Psoas muscle (tissue), 8 donors: ENCODE data around the gene LCN15. TPM values are rescaled to one million over a fixed set of nuclear protein-coding genes. Genes with fewer than 3 reads are reported as not detected.
A peak's percentile ranks its signal among the peaks of the same experiment; 100 is the strongest.

ENCODE experiments used
- ATAC-seq, 4 donors: fragments of 200-7000 bp; cut with Tn5 transposase; one replicate each; pipeline ENCODE4 v1.9.1; 2020; ENCODE audit warnings: moderate library complexity in 3 of 4, mild to moderate bottlenecking in 2 of 4
- DNase-seq, 2 donors: peaks; one replicate each; pipeline ENCODE4 v3.0.0-alpha.2; 2020
- H3K27ac ChIP-seq: fragments of 200-600 bp; one replicate; pipeline ENCODE4 v1.8.0; 2022
- H3K27me3 ChIP-seq, 3 donors: fragments of 200-600 bp in 1 of 3; one replicate each; pipeline versions ENCODE4 v1.6.1 to v1.8.0; 2013 to 2022; ENCODE audit warnings: low read length in 2 of 3, mild to moderate bottlenecking in 2 of 3, moderate library complexity in 1 of 3; ENCODE audit not compliant: insufficient read depth in 3 of 3
- H3K36me3 ChIP-seq, 2 donors: fragments of 200-600 bp in 1 of 2; one replicate each; pipeline versions ENCODE4 v1.6.1 to v1.8.0; 2013 to 2022; ENCODE audit warnings: low read depth in 1 of 2, mild to moderate bottlenecking in 1 of 2, moderate library complexity in 1 of 2; ENCODE audit not compliant: insufficient read depth in 1 of 2
- H3K4me1 ChIP-seq: fragments of 200-600 bp; one replicate; pipeline ENCODE4 v1.8.0; 2022
- H3K4me3 ChIP-seq: fragments of 200-600 bp; one replicate; pipeline ENCODE4 v1.8.0; 2022; ENCODE audit warnings: mild to moderate bottlenecking
- H3K9me3 ChIP-seq: fragments of 200-600 bp; one replicate; pipeline ENCODE4 v1.8.0; 2022
- WGBS, 3 donors: extraction: QIAGEN DNeasy Blood & Tissue Kit; methylation state at CpG; one replicate each; pipeline versions ENCODE4 v1.1.6 to v1.1.7; 2013; 5-methylcytosine and 5-hydroxymethylcytosine counted together
- intact Hi-C, 2 donors: fragments of 100-400 bp; cut with DNase I; formaldehyde crosslinking; loops; one replicate each; pipeline versions ENCODE4 v1.11.0 to v1.14.2; 2022
- polyA plus RNA-seq, 3 donors: library from polyadenylated mRNA; stranded (reverse); fragments of 200-250 nt; gene quantifications; one replicate each; pipeline ENCODE4 v1.2.3, GENCODE V29; 2013
- total RNA-seq, 4 donors: library from RNA; stranded (reverse); fragmentation: NEBNext Ultra II Directional in 2 of 4; extraction: Animal tissue kit (Norgen Biotek cat#: 25700) in 2 of 4; gene quantifications; one replicate each; pipeline versions ENCODE4 v1.2.1 to v1.2.4, GENCODE V29; 2021 to 2023
- TF ChIP-seq, protein P1 (sequence below): fragments of 200-600 bp; IDR thresholded peaks from one replicate; pipeline ENCODE4 v1.8.0; 2022; ENCODE audit warnings: antibody characterized with exemption
- donor health status: healthy with polysubstance abuse.
- donor health status: DM: no; HTN: no; CAD: no; lungs with moderate emphysema.
- donor health status: Bipolar disorder and iron deficiency.
- donor health status: healthy.
- donor health status: DM: yes; HTN: yes; CAD: no.
- donor health status: DM: no; HTN: no; CAD: no.
- donor health status: DM: no; HTN: no; CAD: no.
- donor health status: DM: yes; HTN: yes; CAD: no.

Gene LCN15
- total and polyA plus RNA-seq, 7 donors, result 0.14 to 1.4 (median 0.22) TPM; not detected in 4

DNA sequence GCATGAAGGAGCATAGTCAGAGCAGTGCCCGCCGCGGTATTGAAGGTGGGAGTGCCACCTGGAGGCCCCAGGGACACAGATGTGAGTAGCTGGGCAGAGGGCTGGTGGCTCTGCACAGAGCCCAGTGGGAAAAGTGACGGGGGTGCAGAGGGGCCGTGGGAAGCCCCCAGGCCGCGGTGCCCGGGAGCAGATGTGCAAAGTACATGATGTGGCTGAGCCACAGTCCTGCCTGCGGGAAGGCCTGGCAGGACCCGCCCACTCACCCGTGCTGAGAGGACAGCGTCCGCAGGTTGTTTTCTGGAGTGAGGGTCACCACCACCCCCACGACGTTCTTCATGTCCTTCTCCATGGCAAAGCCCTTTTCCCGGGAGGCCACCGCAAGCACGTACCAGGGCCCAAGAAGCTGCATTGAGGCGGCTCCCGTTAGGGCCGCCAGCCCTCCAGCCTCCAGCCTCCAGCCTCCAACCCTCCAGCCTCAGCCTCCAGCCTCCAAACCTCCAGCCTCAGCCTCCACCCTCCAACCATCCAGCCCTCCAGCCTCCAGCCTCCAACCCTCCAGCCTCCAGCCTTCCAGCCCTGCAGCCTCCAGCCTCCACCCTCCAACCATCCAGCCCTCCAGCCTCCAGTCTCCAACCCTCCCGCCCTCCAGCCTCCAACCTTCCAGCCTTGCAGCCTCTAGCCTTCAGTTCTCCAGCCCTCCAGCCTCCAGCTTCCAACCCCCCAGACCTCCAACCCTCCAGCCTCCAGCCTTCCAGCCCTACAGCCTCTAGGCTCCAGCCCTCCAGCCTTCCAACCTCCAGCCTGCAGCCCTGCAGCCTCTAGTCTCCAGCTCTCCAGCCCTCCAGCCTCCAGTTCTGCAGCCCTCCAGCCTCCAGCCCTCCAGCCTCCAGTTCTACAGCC is 16.9 kb downstream of the LCN15 start:
- ATAC-seq (no peak), DNase-seq (no peak)
- Histone ChIP-seq H3K4me1 (no peaks in the 10 kb centered on the region), H3K36me3 (no peaks in the 10 kb centered on the region), H3K27ac (no peak overlapping the region), H3K27me3 (peaks cover 0 to 21% (median 12%) of the 10 kb centered on the region in 3 donors), H3K4me3 (no peak overlapping the region), H3K9me3 (no peaks in the 10 kb centered on the region)
- TF ChIP-seq, protein P1, sequence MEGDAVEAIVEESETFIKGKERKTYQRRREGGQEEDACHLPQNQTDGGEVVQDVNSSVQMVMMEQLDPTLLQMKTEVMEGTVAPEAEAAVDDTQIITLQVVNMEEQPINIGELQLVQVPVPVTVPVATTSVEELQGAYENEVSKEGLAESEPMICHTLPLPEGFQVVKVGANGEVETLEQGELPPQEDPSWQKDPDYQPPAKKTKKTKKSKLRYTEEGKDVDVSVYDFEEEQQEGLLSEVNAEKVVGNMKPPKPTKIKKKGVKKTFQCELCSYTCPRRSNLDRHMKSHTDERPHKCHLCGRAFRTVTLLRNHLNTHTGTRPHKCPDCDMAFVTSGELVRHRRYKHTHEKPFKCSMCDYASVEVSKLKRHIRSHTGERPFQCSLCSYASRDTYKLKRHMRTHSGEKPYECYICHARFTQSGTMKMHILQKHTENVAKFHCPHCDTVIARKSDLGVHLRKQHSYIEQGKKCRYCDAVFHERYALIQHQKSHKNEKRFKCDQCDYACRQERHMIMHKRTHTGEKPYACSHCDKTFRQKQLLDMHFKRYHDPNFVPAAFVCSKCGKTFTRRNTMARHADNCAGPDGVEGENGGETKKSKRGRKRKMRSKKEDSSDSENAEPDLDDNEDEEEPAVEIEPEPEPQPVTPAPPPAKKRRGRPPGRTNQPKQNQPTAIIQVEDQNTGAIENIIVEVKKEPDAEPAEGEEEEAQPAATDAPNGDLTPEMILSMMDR, result no peak
- 84 to 90% (median 86%) methylated on average over 21 to 22 of the region's 22 CpGs for WGBS, 3 donors
- intact Hi-C loops, result no loop called here

DNA sequence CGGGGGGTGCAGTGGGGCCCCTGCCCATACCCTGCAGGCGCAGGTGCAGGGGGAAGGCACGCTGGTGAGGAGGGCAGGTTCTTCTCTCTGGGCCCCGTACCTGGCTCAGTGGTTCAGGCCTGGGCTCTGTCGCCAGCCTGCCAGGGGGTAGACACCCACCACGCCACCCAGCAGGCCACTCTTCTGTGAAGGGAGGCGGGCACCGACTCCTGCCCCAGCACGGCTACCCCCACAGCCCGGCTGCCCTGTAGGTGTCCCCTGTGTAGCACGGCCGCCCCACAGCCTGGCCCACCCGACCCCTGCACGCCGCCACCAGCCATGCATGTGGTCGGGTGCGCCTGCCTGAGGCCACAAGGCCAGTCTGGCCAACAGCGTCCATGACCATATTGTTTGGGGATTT is 17.7 kb downstream of the LCN15 start:
- Histone ChIP-seq H3K4me1 (no peaks in the 10 kb centered on the region), H3K27ac (no peak overlapping the region), H3K36me3 (no peaks in the 10 kb centered on the region), H3K27me3 (peaks cover 0 to 29% (median 12%) of the 10 kb centered on the region in 3 donors), H3K9me3 (no peaks in the 10 kb centered on the region), H3K4me3 (no peak overlapping the region)
- TF ChIP-seq, protein P1, result no peak
- no peak for ATAC-seq
- 88 to 92% (median 89%) methylated on average over 17 to 18 of the region's 18 CpGs for WGBS, 3 donors
- intact Hi-C loops, result no loop called here
- peak in 1 of 2 donors; percentile 15 for DNase-seq

DNA sequence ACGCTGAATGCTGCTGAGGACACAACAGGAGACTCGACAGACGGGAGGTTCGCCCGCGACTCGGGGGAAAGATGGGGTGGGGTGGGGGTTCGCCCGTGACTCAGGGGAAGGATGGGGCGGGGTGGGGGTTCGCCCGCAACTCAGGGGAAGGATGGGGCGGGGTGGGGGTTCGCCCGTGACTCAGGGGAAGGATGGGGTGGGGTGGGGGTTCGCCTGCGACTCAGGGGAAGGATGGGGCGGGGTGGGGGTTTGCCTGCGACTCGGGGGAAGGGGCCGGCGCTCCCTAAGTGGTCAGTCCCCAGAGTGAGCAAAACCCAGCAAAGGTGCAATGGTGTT is 18.2 kb downstream of the LCN15 start:
- H3K4me3 ChIP-seq, result no peak overlapping the region
- DNase-seq, result no peak

DNA sequence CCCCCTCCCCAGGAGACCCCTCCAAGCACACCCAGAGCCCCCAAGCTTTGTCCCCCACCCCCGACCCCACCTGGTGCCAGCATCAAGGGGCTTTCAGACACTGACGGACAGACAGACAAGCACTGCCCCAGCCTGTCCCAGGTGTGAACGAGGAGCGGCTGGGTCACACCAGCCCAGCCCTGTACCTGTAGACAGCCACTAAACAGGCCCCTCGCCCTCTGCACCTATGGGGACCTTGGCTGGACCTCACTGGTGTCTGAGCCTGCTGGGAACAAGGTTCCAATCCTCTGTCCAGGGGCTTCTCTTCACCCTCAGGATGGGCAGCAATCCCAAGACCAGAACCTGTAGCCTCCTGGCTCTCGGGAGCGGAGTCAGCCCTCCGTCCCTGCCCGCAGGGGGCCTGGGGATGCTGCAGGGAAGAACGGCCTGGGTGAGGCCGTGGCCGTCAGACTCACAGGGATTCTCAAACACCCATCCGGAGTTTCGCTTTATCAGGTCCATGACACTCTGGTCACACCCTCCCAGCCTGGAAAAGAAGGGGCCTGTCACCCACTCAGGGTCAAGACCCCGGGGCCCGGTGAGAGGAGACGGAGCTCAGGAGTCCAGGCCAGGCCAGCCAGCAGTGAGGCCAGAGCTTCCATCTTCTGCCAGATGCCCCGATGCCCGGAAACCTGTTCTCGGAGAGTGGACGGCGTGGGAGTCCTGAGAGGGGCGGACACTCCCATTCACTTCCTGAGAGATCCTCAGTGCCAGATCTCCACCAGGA is 18.7 kb downstream of the LCN15 start:
- H3K27ac ChIP-seq, result no peak overlapping the region
- peaks cover 0 to 39% (median 15%) of the 10 kb centered on the region in 3 donors for H3K27me3 ChIP-seq
- H3K9me3 ChIP-seq, result no peaks in the 10 kb centered on the region
- ATAC-seq (peak in 1 of 4 donors; percentile 28), DNase-seq (peak in 1 of 2 donors; percentile 22)
- H3K4me1 ChIP-seq, result no peaks in the 10 kb centered on the region
- H3K36me3 ChIP-seq, result no peaks in the 10 kb centered on the region
- no peak overlapping the region for H3K4me3 ChIP-seq
- TF ChIP-seq, protein P1, result no peak
- intact Hi-C loops, result no loop called here
- WGBS, 3 donors, result 70 to 75% (median 74%) methylated on average over 20 to 23 of the region's 23 CpGs

More for the DNA sequence above, 18.2 kb downstream of the LCN15 start:
- no peaks in the 10 kb centered on the region for H3K9me3 ChIP-seq
- H3K36me3 ChIP-seq, result no peaks in the 10 kb centered on the region
- no peak for ATAC-seq
- no peaks in the 10 kb centered on the region for H3K4me1 ChIP-seq
- peaks cover 0 to 34% (median 12%) of the 10 kb centered on the region in 3 donors for H3K27me3 ChIP-seq
- intact Hi-C loops, result no loop called here
- TF ChIP-seq, protein P1, result no peak
- 66 to 70% (median 68%) methylated on average over 16 to 22 of the region's 22 CpGs for WGBS, 3 donors
- H3K27ac ChIP-seq, result no peak overlapping the region
